Iris pigment epithelial cell (primary cell): ENCODE results near the gene PNPLA8.
"Not testable (repeated sequence)": the region's sequence is repeated elsewhere in the genome, so short reads cannot be mapped to it uniquely, and the experiment has no call there.

Experiments used
- DNase-seq: peaks from one replicate; pipeline ENCODE4 v3.0.0-alpha.2; 2011; ENCODE audit warnings: low read depth

PNPLA8 gene

DNA sequence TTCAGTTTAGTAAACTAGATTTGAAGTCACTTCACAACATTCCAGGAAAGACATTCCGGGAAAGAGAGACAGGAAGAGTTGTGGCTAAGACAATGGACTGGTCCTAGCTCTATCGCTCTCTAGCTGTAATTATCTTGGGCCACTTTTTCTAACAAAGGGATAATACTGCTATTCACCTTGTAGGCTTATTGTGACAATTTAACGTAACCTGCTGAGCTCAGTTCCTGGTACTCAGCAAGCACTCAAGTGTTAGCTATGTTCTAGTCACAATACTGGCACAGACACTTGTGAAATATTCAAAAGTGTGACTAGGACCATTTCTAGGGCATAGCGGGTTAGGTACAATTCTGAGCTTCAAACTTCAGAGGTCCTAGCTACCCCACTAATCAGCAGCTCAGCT, 57.7 kb downstream of the PNPLA8 start:
- no peak for DNase-seq

DNA sequence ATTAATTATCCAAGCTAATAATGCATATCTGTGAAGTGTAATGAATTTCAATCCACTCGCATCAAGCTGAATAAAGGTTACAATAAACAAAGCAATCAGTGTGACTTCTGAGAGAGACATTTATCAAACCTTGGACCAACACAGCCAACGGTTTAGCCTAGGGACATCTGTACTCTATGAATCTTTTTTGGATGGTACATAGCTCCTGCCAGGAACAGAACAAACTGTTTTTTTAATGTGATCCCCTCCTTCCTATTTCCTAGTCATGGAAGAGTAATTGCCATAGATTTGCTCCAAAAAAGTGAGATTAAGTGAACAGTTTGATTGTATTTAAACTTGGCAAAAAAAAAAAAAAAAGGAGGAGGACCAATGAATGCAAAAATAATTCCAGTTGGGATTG, 58.5 kb downstream of the PNPLA8 start:
- no peak for DNase-seq

DNA sequence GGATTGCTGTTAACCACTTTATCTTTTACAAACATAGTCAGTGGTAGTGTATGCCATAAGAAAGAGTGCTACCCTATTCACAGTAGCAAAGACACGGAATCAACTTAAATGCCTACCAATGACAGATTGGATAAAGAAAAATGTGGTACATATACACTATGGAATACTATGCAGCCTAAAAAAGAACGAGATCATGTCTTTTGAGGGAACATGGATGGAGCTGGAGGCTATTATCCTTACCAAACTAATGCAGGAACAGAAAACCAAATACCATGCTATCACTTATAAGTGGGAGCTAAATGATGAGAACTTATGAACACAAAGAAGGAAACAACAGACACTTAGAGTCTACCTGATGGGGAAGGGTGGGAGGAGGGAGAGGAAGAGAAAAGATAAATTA, 59.6 kb downstream of the PNPLA8 start:
- not testable (repeated sequence) for DNase-seq

DNA sequence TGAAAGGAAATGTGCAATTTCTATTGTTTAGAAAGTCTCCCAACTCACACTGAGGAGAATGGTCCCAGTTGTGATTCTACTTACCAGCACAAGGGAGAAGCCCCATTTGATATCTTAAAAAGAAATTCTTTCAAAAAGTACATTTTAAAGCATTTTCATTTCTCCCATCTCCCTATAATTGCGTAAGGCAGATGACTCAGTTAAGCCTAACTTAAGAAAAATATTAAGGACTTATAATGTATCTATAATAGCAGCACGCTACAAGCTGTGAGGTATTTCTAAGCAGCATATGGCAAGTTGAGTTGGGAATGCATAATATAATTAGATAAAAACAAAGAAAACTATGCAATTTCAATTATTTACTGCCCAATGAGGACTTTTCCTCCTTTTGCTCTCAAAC, 61.2 kb downstream of the PNPLA8 start:
- DNase-seq, result peak; percentile 55

DNA sequence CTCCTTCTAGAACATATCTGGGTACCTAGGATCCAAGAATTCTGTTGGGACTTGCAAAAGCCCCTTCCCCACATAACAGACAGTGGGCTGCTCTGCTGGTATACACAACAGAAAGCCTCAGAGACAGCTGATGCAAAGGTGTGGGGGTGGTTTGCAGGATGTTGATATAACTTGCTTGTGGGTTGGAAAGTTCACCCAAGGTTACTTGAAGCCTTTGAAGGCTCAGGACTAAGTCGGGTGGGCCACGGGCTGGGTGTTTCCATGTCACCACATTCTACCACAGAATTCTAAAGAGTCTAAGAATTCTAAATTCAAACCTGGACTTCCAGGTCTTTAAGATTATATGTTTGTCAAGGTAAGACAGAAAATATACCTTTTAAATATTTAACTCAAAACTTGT, 62.3 kb downstream of the PNPLA8 start:
- no peak for DNase-seq

DNA sequence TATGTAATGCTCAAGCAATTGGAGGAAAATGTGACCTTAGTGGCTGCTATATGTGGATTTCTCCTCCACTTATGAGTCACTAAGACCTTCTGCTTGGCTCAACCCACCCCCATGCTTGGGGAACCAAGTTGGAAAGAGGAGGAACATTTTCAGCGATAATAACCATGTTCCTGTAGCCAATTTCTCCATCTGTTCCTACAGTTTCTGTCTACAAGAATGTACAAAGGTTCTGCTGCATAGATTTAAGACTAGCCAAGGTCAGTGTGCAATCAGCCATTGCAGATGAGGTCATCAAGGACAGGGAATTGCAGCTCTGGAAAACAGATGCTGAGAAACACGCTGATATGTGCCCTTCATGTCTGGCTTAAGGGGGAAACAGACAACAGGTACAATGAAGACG, 64.1 kb downstream of the PNPLA8 start:
- peak; percentile 33 for DNase-seq

DNA sequence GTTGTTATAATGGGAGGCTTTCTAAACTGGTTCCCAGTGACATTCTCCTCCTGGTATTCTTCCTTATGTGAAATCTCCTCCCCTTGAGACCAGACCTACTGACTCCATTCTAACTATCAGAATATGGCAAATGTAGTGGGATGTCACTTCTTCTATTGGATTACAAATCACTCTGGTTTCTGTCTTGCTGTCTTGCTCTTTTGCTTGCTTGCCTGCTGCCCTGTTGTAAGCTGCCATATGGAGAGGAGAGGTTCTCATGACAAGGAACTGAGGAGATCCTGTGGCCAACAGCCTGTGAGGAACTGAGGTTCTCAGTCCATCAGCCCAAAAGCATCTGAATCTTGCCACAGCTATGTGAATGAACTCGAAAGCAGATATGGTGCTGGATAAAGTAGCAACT, 65.0 kb downstream of the PNPLA8 start:
- DNase-seq, result no peak

DNA sequence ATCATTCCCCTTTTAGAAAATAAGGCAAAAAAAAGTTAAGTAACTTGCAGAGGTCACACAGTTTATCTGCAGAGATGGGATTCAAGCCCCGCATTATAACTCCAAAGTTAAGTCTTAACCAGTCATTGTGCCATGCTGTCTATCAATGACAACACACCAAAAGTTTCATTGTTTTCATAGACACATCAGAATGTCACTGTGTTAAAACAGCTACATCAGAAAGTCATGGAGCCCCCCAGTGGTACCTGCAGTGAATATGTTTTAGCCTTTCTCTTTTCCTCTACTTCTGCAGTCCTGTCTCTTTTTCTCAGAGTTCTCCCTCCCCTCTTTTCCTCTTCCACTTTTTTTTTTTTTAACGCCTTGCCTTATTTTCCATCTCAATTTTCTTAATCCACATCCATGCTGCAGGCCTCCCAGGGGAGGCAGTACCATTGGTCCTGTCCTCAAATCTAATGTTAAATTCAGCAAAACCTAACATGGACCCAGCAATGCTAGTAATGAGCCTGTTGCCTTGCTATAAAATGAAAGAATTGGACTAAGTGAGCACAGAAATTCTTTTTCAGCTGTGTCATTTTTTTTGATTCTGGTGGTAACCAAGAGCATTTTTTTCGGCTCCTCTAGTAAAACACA, 65.9 kb downstream of the PNPLA8 start:
- no peak for DNase-seq

DNA sequence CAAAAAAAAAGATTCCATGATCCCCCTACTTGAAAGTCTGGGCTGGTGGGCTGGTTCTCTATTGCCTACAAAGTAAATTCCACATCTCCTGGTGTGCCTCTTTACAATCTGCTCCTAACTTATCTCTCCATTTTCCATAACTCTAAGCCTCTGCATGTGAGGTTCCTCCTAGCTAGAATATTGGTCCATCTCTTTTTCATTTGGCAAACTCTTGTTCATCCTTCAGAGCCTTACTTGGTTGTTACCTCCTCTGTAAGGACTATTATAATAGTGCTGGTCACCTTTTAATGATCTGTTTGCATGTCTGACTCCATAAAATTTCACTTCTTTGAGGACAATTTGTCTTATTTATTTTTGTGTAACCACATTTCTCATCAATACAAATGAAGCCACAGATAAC, 68.1 kb downstream of the PNPLA8 start:
- DNase-seq, result no peak

DNA sequence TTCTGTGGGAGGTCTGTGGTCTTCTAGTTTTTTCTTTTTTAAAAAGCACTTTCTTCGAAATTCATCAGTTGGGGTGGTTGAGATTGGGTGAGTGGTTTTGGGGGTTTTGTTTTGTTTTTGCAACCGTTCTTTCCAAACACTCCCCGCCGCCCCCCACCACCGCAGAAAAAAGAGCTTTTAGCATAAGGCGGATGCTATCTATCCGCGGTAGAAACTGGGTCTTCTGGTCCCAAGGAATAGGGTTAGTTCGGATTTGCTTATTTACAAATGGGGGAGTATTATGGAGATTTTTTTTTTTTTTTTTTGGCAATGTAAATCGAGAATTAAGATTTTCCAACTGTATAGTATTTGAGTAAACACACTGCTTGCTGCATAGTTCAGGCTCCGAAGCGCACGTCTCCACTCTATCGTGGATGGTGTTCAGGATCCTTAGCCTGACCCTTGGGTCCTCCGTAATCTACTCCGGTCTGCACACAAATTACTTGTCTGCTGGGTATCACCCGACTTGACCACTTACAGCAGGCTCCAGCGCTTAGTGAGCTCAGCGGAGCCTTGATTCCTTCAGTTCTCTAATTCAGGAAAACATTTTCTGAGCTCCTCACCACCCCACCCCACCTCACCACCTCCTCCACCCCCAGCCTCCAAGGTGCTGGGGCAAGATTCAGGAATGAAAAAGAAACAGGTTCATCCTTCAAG, 68.9 kb downstream of the PNPLA8 start:
- DNase-seq, result no peak

DNA sequence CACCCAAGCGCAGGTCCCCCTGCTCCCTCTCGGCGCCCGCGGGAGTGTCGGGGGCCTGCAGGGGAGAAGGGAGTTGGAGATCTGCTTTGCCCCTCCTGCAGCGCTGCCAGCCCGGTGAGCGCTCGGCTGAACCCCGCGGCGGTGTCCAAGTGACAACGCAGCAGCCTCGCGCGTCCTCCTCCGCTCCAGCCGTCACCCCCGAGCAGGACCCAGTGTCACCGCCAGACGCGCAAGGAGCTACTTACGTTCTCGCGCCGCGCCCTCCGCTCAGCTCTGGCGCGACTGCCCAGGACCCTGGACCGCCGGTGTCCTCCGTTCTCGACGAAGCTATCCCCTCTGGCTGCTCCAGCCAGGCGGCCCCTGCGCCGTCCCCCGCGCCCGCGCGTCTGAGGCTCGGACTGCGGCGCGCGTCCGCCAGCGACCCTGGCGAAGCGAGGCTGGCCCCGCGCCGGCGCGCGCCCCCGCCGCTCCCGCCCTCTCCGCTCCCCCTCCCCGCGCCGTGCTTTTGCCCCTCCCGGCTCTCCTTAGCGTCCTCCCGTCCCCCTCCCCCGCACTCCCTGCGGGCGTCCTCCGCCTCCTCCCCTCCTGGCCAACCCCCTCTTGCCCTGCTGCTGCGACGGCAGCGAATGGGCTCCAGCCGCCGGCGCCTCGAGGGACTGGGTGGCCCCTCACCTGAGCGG, 69.8 kb downstream of the PNPLA8 start, which contains the start of gene NRCAM:
TSS of gene NRCAM (minus strand) at position 439 of the 680 bp plus-strand sequence. CDS start 216,372 bp downstream, outside the sequence.
- peak; percentile 34 for DNase-seq

DNA sequence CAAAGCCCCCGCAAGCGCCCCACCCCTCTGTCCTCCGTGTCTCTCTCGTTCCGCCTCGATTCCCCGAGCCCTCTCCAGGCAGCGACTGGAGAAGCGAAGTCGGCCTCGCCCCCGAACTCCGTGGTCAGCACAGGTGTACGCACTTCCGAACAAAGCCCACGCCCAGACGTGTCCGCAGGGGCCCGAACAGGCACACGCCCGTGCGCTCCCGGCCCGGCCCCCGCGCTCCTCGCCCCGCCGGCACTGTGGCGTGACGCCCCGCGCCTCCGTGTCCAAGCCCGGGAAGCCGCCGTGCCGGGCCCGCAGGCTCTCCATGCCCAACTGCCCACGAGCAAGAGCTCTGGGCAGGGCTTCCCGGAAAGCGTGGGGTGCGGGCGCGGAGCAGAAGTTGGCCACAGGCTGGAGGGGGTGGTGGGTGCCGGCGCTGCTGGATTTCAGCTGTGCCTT, 70.4 kb downstream of the PNPLA8 start:
- no peak for DNase-seq

DNA sequence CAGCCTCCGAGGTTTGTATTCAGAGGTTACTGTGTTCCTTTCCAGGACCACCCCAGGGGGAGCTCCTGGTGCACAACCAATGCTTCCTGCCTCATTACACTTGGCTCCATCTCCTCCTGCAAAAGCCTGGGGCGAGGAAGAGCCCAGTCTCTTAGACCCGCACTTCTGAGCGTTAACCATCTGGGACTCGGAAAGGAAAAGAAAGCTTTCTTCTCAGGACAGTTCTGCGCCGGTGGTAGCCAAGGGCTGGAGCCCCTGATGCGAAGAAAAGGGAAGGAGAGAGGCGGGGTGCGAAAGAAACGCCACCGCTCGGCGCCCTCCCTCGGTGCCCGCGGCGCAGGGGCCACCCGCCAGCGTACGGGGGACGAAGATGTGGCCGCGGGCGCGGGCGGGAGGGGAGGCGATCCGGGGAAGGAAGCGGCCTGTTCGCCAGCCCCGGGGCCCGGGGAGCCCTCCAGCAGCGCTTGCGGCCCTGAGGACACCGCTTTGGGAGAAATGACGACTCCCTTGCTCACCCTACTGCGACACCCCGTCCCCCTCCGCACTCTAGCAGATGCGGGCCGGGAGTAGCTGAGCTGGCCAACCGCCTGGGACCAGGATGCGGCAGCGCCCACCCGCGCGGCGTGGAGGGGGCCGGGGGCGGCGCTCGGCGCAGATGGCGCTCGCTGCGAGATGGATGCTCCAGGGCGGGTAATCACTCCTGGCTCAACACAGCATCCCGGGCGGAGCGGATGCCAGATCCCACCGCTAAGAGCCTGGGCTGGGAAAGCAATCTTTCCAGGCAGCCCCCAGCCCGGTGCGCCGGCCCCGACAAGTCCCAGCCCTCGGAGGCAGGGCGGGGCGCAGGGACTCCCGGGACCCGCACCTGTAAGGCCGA, 71.0 kb downstream of the PNPLA8 start:
- peak; percentile 15 for DNase-seq

DNA sequence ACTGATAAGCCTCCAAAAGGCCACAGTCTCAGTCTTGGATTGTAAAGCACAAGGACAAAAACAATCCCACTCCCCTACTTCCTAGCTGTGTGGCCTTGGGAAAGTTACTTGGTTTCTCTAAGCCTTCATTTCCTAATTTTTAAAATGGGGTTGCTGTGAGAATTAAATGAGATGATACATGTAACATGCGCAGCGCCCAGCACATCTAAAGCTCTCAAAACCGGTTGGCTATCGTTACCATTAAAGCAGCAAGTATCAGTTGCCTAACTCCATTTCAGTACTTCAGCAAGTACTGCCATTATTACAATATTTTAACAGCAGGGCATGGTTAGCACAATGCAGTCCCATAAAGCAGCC, 71.6 kb downstream of the PNPLA8 start:
- DNase-seq, result no peak

DNA sequence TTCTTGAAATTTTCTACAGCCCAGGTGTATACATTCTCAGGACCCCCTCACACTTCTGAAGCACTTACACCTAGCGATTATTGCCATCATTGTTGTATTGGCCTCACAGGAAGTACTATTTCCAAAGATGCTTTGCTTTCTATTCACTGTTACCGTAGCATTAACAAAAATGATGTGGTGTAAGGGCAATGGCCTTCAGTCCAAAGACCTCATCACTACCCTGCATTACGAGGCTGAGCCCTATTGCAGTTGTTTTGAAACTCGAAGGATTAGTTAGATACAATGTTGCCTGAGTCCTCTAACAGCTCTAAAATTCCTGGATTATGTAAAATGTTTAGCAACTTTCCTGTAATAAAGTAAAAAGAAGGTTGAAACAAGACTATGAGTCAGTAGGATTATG, 72.6 kb downstream of the PNPLA8 start:
- DNase-seq, result no peak

DNA sequence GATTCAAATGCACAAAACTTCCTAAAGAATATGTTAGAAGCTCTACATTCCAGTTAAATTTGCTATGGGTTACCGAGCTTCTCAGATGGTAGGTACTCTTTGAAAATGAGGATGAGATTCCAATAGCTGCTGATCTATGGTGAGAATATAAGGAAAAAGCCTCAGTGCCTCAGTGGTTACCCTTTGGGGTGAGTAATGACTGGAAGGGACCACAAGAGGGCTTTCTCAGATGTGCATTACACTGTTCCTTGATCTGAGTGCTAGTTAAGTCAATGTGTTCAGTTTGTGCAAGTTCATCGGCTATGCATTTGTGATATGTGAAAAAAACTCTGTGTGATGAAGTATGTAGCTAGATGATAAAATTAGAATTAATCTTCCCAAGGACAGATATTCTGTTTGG, 73.2 kb downstream of the PNPLA8 start:
- peak; percentile 48 for DNase-seq

DNA sequence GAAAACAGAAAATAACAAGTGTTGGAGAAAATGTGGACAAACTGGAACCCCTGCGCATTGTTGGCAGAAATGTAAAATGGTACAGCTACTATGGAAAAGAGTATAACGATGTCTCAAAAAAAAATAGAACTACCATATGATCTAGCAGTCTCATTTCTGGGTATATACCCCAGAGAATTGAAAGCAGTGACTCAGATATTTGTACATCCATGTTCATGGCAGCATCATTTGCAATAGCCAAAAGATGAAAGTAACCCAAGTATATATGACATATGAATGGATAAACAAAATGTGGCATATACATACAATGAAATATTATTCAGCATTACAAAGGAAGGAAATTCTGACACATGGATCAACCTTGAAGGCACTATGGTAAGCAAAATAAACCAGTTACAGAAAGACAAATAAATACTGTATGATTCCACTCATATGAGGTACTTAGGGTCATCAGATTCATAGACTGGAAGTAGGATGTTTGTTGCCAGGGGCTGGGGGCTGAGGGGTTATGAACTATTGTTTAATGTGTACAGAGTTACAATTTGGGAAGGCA, 74.6 kb downstream of the PNPLA8 start:
- DNase-seq, result no peak

DNA sequence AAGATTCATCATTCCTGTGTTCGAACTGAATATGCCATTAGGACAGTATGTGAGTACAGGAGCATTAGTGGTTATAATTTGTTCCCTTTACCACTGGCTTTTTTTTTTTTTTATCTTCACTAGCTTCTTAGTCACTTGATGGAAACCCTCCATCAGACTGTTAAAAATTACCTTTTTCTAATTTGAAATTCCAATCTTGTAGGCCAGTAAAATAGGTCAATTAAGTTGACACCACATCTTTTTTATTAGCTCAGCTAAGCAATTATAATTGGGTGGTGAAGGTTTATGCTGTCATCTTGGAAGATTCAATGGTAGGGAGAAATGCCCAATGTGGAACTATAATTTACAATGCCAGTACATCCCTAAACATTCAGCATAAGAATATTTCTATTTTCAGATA, 75.8 kb downstream of the PNPLA8 start:
- no peak for DNase-seq

DNA sequence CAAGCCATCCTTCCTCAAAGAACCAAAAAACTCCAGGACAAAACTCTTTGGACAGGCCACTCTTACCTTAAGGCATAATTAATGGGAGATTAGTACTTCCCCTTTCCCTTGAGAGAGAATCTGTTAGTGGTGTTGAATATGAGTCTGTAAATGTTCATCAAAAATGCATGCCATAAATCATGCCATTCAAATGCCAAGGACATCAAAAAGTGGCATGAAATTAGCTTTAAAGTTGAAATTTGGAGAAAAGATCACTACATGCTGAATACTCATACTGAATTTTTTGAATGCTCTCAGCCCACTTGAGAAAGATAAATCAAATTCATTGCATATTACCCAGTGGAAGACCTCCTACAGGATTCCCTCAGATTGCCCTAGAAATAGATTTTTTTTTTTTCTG, 76.4 kb downstream of the PNPLA8 start:
- DNase-seq, result no peak

DNA sequence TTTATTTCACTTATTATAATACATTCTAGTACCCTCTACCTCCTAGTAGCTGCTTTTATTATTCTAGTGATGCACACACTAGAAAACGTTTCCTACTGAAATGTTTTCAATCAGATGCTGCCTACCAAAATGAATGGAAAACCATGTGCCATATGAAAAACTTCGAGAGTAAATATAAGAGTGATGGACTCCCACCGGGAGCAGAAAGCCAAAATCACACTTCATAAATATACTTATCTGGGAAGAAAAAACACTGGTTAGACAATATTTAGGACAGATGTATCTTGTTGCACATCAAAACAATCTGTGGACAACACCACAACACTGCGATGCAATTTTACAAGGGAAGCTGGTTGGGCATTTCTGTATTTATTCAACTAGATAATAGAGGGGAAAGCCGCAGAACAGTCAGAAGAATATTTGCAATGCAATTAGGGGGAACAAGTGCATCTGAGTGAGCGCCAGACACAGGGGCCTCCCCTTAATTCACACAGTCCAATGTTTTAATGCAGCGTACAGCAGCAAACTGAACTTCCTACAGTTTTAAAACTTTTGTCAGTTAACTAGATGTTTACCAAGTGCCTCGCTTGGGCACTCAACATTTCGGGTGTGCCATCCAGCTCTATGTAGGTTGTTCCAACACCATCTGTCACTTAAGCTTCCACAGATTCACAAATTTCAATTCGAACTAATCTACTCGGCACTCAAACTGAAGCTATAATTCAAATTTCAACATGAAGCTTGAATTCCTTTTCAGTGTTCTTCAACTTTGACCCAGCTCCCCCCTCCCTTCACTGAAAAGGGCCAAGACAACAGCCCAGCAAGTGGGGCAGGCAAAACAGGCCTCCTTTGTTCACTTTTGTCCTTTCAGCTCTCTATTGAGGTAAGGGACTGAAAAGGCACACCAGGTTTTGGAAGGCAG, 77.1 kb downstream of the PNPLA8 start:
- DNase-seq, result no peak

DNA sequence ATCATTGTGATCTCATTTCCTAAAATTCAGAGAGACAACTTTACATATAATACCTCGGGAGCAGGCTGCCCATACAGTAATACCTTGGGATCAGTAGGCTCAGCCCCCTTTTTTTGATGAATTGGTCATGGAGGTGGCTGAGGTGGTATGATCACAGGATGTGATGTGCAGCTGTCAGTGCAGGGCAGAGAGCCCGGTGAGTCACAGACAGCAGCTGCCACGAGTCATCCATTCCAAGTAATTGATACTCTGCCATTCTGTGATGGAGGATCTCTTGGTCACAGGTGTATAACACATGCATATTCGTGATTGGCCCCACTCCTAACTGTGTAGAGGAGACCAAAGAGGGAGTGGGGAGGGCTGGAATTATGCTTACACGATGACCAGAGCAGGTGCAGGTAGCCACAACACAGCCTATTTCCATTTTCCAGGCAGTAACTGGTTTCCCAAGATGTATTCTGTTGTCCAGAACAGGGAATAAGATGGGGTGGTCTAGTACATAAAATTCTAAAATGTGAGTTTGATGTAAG, 83.8 kb downstream of the PNPLA8 start:
- no peak for DNase-seq
